GM19467 (cell line): ENCODE measurements around the gene PIEZO1.

Source experiments
- ATAC-seq: cut with Tn5 transposase; IDR thresholded peaks from one replicate; pipeline ENCODE4 v1.9.1; 2021; ENCODE audit warnings: mild to moderate bottlenecking, moderate library complexity; ENCODE audit not compliant: unreplicated experiment

The PIEZO1 gene

DNA sequence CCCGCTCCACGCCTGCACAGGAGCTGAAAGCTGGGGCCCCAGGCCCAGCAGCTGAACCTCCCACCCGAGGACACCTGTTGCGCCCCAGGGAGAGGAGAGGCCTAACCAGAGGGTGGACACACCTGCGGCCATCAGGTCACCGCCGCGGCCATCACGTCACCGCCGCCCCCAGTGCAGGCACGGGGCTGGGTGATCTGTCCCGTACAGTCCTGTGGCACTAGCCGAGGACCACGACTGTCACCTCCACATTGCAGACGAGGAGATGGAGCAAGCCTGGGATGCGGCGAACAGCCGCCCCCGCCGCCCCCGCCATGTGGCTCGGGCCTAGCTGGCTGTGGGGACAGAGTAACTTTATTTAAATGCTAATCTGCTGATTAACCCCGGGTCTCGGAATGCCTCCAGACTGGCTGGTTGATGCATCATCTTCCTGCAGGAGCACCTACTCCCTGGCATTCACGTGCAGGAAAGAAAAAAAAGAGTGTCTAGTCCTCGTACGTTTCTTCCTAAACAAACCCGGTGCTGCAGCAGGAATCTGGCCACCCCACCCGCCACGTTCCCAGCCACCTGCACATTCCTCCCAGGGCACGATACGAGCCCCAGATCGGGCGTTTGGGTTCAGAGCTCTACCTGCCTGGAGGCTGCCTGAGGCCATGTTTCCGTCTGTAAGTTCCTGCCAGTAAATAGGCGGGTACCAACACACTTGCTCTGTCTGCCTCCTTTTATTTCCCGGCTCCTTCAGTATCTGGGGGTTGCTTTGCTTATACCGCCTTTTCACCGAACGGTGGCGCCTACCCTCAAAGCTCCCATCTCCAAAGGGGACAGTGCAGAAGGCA is 29.9 kb downstream of the PIEZO1 start:
- no peak for ATAC-seq

DNA sequence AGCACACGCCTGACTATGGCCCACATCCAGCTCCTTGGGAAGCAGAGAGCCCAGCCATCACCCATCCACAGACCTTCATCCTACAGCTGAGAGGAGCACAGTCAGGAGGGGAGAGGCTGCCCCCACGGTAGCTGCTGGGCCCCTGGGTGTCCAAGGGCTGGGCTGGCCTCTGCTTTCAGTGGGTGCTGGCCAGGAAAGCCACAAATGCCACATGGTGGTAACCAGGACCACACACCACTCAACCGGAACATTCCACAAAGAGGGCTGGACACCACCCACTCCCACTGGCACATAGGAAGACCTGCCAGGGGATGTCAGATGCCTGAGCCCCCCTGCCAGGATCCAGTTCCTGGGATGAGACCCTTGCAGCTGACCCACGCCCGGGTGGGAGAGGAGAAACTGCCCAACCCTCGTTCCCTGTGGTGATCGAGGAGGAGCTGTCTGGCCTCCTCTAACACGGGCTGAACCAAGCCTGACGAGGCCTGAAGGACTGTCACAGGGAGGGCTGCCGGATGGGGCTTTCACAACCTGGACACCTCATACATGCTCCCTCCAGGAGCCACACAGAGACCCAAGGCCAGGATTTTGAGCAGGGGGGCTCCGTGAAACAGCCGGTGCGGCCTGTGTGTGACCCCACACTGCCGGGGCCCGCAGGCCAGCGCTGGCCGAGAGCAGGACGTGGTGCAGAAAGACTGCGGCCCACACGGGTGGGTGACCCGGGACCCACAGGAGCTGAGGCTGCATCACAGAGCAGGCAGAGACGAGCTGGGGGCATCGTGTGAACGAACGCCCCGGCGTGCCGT is 30.7 kb downstream of the PIEZO1 start:
- no peak for ATAC-seq

DNA sequence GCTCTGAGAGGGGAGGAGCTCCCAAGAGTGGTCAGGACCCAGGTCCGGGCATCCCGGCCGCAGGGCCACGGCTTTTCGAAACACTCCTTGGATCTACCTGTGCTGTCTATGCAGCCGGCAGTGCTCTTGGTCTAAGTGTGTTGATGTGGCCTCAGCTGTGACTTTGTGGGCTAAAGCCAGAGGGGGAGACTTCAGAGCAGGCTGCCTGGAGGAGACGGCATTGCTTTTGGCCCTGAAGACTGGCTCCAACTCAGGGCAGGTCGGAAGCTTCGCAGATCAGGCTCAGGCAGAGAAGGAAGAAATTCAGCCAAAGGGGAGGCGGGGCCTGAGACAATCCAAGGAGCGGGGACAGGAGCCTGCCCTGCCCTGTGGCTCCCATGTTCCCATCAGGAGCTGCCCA is 31.4 kb downstream of the PIEZO1 start:
- ATAC-seq: no peak

DNA sequence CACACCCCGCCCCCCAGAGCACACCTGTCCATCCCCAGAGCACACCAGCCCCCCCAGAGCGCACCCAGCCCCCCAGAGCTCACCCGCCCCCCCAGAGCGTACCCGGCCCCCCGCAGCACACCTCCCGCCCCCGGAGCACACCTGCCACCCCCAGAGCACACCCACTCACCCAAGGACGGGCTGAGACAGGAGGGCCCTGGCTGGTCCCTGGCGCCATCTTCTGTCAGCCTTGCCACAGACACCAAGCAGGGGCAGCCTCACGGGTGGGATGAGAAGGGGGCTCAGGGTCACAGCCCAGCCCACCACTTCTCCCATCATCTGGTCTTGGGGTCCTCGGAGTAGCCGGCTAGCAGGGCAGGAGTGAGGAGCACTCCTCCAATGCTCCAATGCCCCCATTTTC is 31.8 kb downstream of the PIEZO1 start:
- no peak for ATAC-seq

DNA sequence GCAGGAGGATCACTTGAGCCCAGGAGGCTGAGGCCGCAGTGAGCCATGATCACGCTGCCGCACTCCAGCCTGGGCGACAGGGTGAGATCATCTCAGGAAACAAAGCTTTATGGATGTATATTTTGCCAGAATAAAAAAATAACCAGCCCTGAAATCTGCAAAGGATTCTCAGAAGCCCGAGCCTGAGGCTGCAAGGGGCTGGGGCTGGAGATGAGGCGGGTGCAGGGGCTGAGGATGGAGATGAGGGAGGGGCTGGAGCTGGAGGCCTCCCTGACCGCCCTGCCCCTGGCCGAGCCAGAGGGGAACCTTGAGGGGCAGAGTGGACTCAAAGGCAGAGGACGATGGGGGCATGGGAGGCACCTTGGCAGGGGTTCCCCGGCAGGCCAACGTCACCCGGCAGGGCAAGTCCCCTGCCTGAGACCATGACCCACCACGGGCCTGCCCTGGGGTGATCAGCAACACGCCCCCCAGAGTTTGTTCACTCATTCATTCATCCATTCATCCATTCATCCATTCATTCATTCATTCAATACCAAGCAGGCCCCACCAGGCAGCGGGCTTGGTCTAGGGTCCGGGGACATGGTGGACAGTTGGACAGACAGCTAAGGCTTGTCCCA is 32.5 kb downstream of the PIEZO1 start:
- no peak for ATAC-seq

DNA sequence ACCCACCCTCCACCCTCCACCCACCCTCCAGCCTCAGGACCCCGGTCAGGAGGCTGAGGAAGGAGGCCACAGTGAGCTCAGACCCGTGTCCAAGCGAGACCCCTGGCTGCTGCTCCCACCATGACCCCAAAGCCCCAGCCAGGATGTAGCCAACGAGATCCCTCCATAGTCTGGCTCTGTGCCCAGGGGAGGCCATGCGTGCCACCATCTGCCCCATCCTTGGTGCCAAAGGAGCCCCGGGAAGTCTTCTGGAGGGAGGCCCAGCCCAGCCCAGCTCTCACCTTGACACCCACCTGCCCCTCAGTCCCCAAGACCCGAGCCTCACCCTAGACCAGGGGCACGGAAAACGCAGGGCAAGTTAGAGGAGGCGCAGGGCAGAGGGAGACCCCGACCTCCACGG is 34.2 kb downstream of the PIEZO1 start:
- ATAC-seq: no peak

DNA sequence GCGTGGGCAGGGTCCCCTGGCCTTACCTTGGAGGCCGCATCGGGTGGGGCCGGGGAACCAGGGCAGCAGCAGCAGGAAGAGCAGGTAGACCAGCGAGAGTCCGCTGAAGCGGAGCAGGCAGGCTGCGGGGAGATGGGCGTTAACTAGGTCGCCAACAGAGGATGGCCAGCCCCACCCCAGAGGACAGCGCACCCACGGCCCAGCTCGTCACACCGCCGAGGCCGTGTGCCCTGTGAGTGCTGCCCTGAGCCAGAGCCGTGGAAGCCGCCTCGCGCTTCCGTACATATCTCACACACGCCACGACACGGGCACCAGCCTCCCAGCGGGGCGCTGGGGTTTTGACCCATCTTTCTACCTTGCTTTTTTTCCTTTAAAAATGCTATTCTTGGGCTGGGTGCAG is 35.7 kb downstream of the PIEZO1 start:
- no peak for ATAC-seq

DNA sequence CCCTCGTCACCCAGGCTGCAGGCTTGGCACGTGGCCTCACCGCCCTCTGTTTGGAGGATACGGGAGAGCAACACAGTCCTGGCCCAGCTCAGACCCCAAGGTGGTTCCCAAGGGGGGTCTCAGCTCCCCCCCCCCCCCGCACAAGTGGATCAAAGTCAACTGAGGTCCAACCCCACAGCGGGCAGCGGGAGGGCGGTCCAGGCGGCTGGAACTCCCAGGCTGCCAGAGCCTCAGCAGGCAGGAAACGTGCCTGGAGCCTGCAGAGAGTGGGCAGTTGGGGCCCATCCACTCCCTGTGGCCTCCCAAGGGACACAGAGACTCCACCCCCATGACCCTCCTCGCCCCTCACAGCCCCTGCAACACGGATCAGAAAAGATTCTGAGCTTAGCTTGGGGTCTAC is 36.7 kb downstream of the PIEZO1 start:
- ATAC-seq: no peak

DNA sequence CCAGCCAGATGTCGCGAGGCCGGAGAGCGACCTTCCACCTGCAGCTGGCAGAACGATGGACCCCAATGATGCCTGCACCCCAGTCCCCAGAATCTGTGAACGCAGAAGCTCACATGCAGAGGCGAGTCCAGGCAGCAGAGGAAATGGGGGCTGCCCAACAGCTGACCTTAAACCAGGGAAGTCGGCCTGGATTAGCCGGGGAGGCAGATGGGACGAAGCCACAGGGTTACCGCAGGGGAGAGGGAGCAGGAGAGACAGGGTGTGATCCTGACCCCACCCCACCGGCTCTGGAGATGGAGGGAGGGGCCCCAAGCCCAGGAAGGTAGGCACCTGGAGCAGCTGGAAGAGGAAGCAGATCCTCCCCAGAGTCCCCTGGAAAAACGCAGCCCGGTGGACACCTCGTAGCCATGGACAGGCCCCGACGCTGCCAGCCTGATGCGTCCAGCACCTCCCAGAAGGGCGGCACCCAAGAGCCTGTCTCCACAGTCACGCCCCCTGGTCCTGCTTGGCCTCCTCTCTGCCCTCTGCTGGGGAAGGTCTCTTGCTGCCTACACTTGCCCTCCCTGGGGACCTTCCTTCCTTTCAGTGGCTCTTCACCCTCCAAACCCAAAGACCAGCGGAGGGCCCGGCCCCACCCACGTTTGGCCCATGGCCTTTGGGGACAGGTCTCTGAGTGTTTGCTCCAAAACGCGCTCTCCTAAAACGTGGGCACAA is 37.3 kb downstream of the PIEZO1 start:
- no peak for ATAC-seq

DNA sequence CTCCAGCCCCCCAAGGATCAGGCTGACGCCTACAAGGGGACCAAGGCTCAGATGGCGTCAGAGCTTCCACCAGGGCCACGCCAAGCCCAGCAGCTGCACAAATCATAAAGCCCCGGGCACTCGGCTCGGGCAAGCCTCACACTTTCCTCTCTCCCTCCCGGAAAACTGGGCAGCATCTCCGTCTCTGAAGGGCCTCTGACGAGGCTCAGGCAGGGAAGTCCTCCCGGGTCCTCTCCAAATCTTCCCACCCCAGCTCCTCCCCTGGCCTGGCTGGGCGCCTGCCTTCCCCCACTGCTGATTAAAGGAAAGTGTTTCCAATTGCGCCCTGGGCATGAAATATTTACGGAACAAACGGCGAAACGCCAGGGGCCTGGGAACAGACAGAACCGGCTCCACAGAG is 38.5 kb downstream of the PIEZO1 start:
- ATAC-seq: no peak

DNA sequence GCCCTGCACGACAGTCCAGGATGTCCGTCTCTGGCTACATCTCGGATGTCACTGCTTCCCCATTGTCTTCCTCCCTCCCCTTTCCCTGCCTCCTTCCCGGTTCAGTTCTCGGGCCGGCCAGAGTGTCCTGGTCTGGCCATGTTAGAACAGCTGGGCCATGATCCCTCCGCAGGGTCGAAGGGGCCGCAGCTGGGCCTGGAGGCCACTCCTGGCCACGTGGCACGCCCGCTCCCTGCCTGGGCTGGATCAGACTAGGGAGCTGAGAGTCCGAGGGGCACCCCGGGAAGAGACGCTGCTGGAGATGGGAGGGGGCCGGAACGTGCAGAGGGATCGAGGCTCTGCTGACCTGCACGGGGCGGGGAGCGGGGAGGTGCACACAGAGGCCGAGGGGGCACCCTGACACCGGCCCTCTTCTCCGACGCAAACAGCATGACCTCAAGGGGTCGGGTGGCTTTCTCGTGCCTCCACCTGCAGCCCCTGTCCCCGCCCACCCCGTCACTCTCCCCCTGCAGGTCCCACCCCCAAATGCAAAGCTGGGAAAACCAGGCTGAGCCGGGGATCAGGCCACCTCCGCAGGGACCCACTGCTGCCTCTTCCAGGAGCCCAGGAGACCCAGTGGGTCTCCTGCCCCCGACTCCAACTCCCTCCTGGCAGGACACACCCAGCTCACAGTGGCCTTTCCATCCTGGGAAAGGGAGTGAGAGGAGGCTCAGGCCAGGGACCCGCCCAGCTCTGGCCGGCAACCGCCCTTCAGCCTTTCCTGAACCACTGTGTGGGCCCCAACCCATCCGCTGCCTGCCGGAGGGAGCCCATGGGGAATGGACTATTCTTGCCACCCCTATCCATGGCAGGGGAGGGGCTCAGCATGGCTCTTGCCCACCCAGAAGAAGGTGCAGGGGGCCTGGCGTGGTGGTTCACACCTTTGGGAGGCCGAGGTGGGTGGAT is 40.2 kb downstream of the PIEZO1 start:
- ATAC-seq: no peak

DNA sequence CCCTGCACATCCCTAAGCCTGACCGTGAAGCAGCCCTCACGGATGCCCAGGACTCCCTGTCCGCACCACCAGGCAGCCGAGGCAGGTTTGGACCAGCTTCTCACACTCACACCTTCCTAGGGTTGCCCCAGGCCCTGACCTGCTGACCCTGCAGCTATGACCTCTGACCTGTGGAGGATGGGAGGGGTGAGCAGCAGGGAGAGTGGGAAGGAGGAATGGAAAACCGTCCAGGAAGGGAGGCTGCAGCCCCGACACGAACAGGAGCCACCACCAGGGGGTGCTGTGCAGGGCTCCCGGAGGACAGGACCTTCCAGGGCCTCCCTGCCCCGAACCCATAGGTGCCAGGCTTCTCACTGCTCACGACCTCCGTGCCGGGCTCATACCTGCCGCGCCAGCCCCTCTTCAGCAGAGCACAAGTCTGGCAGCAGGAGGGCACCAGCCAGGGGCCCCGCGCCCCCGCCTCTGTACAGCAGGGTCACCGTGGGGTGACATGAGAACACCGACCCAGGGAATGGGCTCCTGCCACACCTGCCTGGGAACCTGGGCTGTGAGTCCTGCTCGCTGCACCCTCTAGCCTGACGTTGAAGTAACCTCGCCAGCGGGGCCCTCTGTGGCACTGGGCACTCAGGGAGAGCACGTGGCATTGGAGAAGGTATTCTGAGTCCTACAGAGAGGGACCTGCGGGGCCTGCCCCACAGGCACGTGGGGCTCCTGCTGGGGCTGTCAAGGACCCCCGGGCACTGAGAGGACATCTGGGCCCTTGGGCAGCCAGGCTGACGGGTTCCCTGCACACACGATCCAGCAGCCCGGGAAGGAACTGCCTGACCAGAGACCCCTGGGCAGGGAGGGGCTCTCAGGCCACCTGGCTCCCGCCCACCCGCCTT is 41.1 kb downstream of the PIEZO1 start:
- ATAC-seq: no peak

DNA sequence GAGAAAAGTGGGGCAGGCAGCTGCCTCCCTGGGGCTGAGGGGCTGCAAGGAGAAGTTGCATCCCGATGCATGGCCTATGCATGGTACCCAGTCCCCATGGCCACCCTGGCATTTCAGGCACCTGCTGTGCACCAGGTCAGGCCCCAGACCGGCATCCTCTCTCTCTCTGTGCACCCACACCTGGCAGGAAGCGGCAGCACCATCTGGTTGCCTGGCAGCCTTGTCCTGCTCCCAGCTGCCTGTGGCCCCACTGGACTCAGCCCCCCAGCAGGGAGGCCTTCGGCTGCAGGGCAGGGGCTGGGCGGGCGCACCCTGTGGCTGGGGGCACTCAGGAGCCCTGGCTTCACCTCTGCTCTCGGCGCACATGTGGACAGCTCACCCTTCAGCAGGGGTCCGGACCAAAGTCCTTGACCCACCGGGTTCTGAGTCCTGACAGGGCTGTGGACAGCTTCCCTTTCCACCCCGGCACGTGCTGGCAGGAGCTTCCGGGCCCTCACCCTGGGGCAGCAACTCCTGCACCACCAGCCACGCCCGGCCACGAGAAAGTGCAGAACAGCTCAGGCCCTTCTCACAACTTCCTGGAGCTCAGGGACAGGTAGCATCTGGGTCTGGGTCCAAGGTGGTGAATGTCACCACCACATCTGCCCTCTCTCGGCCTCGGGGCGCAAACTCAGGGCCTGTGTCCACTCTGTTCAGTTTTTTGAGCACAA is 42.0 kb downstream of the PIEZO1 start:
- ATAC-seq: no peak

DNA sequence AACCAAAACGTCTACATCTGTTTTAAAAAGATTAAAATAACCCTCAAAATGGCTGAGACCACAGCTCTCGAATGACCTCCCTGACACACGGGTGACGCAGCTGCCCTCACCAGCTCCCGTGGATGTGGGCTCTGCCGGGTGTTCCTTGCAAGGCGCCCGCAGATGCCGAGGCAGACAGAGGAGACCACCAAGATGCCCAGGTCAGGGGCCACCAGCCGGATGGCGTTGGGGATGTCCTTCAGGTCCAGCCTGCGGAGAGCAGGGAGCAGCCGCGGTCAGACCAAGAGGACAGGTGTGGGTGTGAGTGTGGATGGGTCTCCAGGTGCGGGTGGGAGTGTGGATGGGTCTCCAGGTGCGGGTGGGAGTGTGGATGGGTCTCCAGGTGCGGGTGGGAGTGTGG is 43.7 kb downstream of the PIEZO1 start:
- ATAC-seq: no peak

DNA sequence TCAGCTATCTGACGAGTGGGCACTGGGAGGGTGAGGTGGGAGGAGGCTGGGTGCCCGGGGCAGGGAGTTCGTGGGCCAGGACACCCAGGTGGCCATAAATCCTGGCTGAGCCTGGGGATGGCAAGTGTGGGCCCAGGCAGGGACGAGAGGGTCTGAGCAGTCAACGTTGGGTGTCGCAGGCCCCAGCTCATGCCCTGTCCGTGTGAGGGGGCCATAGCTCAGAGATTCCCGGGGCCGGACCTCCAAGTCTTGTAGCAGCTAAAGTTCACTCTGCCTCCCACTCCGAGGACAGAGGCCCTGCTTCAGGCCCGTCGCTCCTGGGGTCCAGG is 44.3 kb downstream of the PIEZO1 start:
- no peak for ATAC-seq

DNA sequence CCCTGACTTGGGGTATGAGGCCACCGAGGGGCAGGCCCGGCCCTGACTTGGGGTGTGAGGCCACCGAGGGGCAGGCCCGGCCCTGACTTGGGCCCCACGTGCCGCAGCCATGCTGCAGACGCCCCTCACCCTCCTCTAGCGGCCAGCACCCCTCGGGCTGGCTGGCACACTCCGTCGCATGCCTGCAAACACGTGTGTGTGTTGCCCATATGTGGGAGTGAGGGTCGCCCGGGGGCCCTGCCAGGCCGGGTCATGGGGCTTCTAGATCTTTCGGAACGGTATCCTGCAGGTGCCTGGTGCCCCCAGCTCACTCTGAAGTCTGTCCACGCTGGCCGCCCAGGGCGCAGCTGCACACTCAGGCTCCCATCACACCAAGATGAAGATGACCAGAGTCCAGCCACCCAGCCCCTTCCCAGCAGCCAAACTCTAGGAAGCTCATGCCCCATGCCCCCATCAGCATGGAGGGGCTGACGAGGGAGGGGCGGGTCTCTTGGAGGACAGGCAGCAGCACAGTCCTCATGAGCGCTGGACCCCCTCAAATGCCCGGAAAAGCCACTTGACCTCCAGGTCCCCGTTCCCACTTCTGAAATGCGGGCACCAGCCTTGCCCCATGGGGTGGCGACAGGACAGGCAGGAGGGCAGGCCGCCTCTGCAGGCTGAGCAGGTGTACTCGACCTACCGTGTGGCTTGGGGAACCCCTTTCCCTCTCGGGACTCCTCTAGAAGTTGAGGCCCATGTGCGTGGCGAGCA is 44.9 kb downstream of the PIEZO1 start:
- no peak for ATAC-seq

DNA sequence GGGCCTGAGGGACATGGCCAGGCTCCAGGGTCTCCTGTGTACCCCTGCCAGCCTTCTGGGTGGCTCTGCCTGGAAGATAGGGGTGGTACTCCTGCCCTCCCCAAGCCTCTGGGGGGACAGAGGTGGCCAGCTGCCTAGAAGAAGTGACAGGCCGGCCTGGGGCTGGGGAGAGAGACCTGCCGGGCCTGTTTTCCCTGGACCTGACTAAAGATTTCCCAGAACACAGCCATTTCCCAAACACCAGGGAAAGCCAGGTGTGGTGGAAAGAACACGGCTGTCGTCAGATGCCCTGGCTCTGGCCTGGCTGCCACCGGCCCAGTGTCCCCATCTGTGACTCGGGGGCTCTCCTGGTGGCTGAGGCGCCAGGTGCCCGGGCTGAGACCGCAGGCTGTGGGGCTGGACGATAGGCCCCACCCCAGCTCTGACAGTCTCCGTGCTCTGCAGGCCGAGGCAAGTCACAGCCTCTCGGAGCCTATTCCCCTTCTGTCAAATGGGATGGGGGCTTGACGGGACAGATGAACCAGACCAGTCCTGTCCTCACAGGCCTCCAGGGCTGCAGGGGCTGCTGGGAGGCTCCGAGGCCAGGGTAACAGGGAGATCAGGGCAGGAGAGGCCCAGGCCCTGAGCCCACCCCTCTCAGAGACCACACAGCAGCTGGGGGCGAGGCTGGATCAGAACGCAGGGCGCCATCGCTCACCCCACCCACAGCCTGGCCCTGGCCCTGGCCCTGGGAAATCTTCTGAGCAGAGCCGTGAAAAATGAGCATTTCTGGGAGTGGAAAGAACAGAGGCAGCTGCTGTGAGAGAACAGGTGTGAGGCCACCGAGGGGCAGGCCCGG is 45.7 kb downstream of the PIEZO1 start:
- ATAC-seq: no peak
